Stimulated activated CD4-positive, alpha-beta T cell treated with anti-CD3 and anti-CD28 coated beads, Interleukin-15, amount 100 ng/mL, for 1 hour (primary cell): ENCODE results near the gene JAM3.
"Not testable (repeated sequence)": the region's sequence is repeated elsewhere in the genome, so short reads cannot be mapped to it uniquely, and the experiment has no call there.

Experiments used
- DNase-seq, 2 donors: peaks; one replicate each; pipeline ENCODE4 v3.0.0-alpha.2; 2020; ENCODE audit warnings: low read depth in 1 of 2, low spot score in 1 of 2

JAM3 gene

GRCh38 chr11:134062265-134063123, 6.4 kb upstream of the JAM3 start:
- DNase-seq: no peak

- no peak for DNase-seq
Observed at GRCh38 chr11:134063124-134063495, 5.8 kb upstream of the JAM3 start.

GRCh38 chr11:134063991-134064747, 4.7 kb upstream of the JAM3 start:
- no peak for DNase-seq

GRCh38 chr11:134065381-134065780, 3.5 kb upstream of the JAM3 start:
- DNase-seq: no peak

GRCh38 chr11:134066943-134067885, 1.7 kb upstream of the JAM3 start:
- DNase-seq: no peak

- no peak for DNase-seq
Observed at GRCh38 chr11:134069426-134070341, 812 bp downstream of the JAM3 start.

GRCh38 chr11:134070342-134070845, 1.5 kb downstream of the JAM3 start:
- no peak for DNase-seq

GRCh38 chr11:134071306-134071705, 2.4 kb downstream of the JAM3 start:
- no peak for DNase-seq

- DNase-seq: no peak
Observed at GRCh38 chr11:134071766-134072402, 3.0 kb downstream of the JAM3 start.

- no peak for DNase-seq
Observed at GRCh38 chr11:134072844-134073243, 4.0 kb downstream of the JAM3 start.

GRCh38 chr11:134074346-134074745, 5.5 kb downstream of the JAM3 start:
- DNase-seq: no peak

GRCh38 chr11:134074766-134075165, 5.9 kb downstream of the JAM3 start:
- DNase-seq: no peak

- DNase-seq: no peak
Observed at GRCh38 chr11:134079317-134079716, 10.4 kb downstream of the JAM3 start.

- not testable (repeated sequence) for DNase-seq
Observed at GRCh38 chr11:134081258-134081657, 12.4 kb downstream of the JAM3 start.

GRCh38 chr11:134082990-134083389, 14.1 kb downstream of the JAM3 start:
- no peak for DNase-seq

GRCh38 chr11:134086376-134086775, 17.5 kb downstream of the JAM3 start:
- no peak for DNase-seq

- DNase-seq: not testable (repeated sequence)
Observed at GRCh38 chr11:134092006-134092405, 23.1 kb downstream of the JAM3 start.

- no peak for DNase-seq
Observed at GRCh38 chr11:134097166-134097565, 28.3 kb downstream of the JAM3 start.

- DNase-seq: no peak
Observed at GRCh38 chr11:134098566-134099184, 29.8 kb downstream of the JAM3 start.
